Activated B cell treated with CpG ODN at 0.5 μM for 24 hours (primary cell): ENCODE measurements around the gene BCL11B. TPM values are rescaled to one million over a fixed set of nuclear protein-coding genes. Genes with fewer than 3 reads are reported as not detected.

Experiments used
- ATAC-seq: fragments of 200-7000 bp; cut with Tn5 transposase; one replicate; pipeline ENCODE4 v1.10.0; 2021; ENCODE audit warnings: low read depth, mild to moderate bottlenecking, moderate library complexity
- CTCF ChIA-PET: fragments of 350-600 bp; sonication (Branson Sonifier 250); formaldehyde crosslinking; loops from one replicate; lab custom pipeline; 2021; ENCODE audit warnings: antibody characterized with exemption; lab: Charles Lee
- POLR2A ChIA-PET: fragments of 350-600 bp; sonication (Branson Sonifier 250); formaldehyde crosslinking; loops from one replicate; lab custom pipeline; 2021; ENCODE audit warnings: antibody characterized with exemption; lab: Charles Lee
- DNase-seq: peaks from one replicate; pipeline ENCODE4 v3.0.0; 2022
- H3K27ac Mint-ChIP-seq: one replicate; pipeline ENCODE4 v1.8.0; 2020; ENCODE audit warnings: mixed read lengths
- H3K27me3 Mint-ChIP-seq: one replicate; pipeline ENCODE4 v1.8.0; 2021; ENCODE audit warnings: mixed read lengths
- H3K36me3 Mint-ChIP-seq: one replicate; pipeline ENCODE4 v1.8.0; 2021; ENCODE audit warnings: low read depth, mixed read lengths
- H3K4me1 Mint-ChIP-seq: one replicate; pipeline ENCODE4 v1.8.0; 2021; ENCODE audit warnings: mixed read lengths
- H3K4me3 Mint-ChIP-seq: one replicate; pipeline ENCODE4 v1.8.0; 2020; ENCODE audit warnings: mild to moderate bottlenecking, mixed read lengths
- H3K9me3 Mint-ChIP-seq: one replicate; pipeline ENCODE4 v1.8.0; 2020; ENCODE audit warnings: mixed read lengths
- CTCF ChIP-seq: fragments of 200-600 bp; IDR thresholded peaks from one replicate; pipeline ENCODE4 v1.8.0; 2022; ENCODE audit warnings: antibody characterized with exemption, mild to moderate bottlenecking
- intact Hi-C: fragments of 100-400 bp; cut with micrococcal nuclease; formaldehyde crosslinking; loops from one replicate; pipeline ENCODE4 v1.15.1; 2024
- total RNA-seq: library from RNA; stranded (reverse); gene quantifications from 2 replicates; pipeline ENCODE4 v1.2.3, GENCODE V29; 2022

Gene BCL11B
- total RNA-seq, 1 donor from 2014 or later, result 0.13 TPM

GRCh38 chr14:99226687-99227086, 45.3 kb downstream of the BCL11B start:
- Mint-ChIP-seq H3K4me1 (no peaks in the 10 kb centered on the region), H3K9me3 (peaks cover 4% of the 10 kb centered on the region), H3K27me3 (peaks cover 9% of the 10 kb centered on the region), H3K4me3 (no peak overlapping the region), H3K27ac (no peak overlapping the region), H3K36me3 (no peaks in the 10 kb centered on the region)
- POLR2A ChIA-PET, result no interaction called here
- no peak for TF ChIP-seq CTCF
- ATAC-seq (no peak), DNase-seq (no peak)
- intact Hi-C loops, result no loop called here
- CTCF ChIA-PET, result no interaction called here

GRCh38 chr14:99225436-99226203, 46.4 kb downstream of the BCL11B start:
- ATAC-seq (no peak), DNase-seq (no peak)
- intact Hi-C loops, result no loop called here
- H3K27ac Mint-ChIP-seq, result no peak overlapping the region
- peaks cover 8% of the 10 kb centered on the region for H3K27me3 Mint-ChIP-seq
- H3K4me1 Mint-ChIP-seq, result no peaks in the 10 kb centered on the region
- no peak overlapping the region for H3K4me3 Mint-ChIP-seq
- TF ChIP-seq CTCF, result no peak
- no peaks in the 10 kb centered on the region for H3K36me3 Mint-ChIP-seq
- H3K9me3 Mint-ChIP-seq, result peaks cover 4% of the 10 kb centered on the region
- ChIA-PET POLR2A (no interaction called here), CTCF (no interaction called here)

GRCh38 chr14:99224948-99225347, 47.0 kb downstream of the BCL11B start:
- TF ChIP-seq CTCF, result no peak
- DNase-seq (no peak), ATAC-seq (no peak)
- Mint-ChIP-seq H3K9me3 (peaks cover 4% of the 10 kb centered on the region), H3K4me3 (no peak overlapping the region), H3K4me1 (no peaks in the 10 kb centered on the region), H3K27ac (no peak overlapping the region), H3K36me3 (no peaks in the 10 kb centered on the region), H3K27me3 (peaks cover 1% of the 10 kb centered on the region)
- POLR2A ChIA-PET, result no interaction called here
- intact Hi-C loops, result no loop called here
- CTCF ChIA-PET, result no interaction called here

- intact Hi-C loops, result no loop called here
- CTCF ChIA-PET, result no interaction called here
- Mint-ChIP-seq H3K36me3 (no peaks in the 10 kb centered on the region), H3K4me1 (no peaks in the 10 kb centered on the region), H3K9me3 (peaks cover 4% of the 10 kb centered on the region), H3K27ac (no peak overlapping the region), H3K4me3 (no peak overlapping the region), H3K27me3 (no peaks in the 10 kb centered on the region)
- no peak for TF ChIP-seq CTCF
- DNase-seq (no peak), ATAC-seq (no peak)
- POLR2A ChIA-PET, result no interaction called here
Observed at GRCh38 chr14:99224116-99224910, 47.7 kb downstream of the BCL11B start.

GRCh38 chr14:99221445-99221844, 50.6 kb downstream of the BCL11B start:
- no peak for TF ChIP-seq CTCF
- Mint-ChIP-seq H3K27me3 (no peaks in the 10 kb centered on the region), H3K9me3 (no peaks in the 10 kb centered on the region), H3K4me3 (no peak overlapping the region), H3K36me3 (no peaks in the 10 kb centered on the region), H3K27ac (no peak overlapping the region), H3K4me1 (no peaks in the 10 kb centered on the region)
- ChIA-PET POLR2A (no interaction called here), CTCF (no interaction called here)
- ATAC-seq (no peak), DNase-seq (no peak)
- intact Hi-C loops, result no loop called here
